GM12878 (cell line): ENCODE data around the gene FXN. TPM values are rescaled to one million over a fixed set of nuclear protein-coding genes. Genes with fewer than 3 reads are reported as not detected.

Experiments used
- ATAC-seq: fragments of 200-7000 bp; cut with Tn5 transposase; 3 replicates; pipeline ENCODE4 v1.9.1; 2020; ENCODE audit warnings: mild to moderate bottlenecking, moderate library complexity
- BruUV-seq: library from RNA; stranded (reverse); fragments of 400-500 nt; replicated peaks from 2 replicates; lab custom pipeline; 2021; lab: Mats Ljungman, UMichigan
- CTCF ChIA-PET: fragments of 300-600 bp; sonication (Branson Sonifier 250); formaldehyde crosslinking; extraction: SDS; loops from one replicate; lab custom pipeline; 2021; ENCODE audit warnings: inconsistent platforms; lab: Yijun Ruan, JAX
- POLR2A ChIA-PET: fragments of 350-600 bp; formaldehyde crosslinking; extraction: SDS; loops from one replicate; lab custom pipeline; 2021; ENCODE audit warnings: inconsistent platforms; lab: Charles Lee
- RAD21 ChIA-PET: fragments of 300-600 bp; sonication (Branson Sonifier 250); formaldehyde crosslinking; loops from one replicate; lab custom pipeline; 2023; ENCODE audit warnings: antibody characterized with exemption; ENCODE audit not compliant: unreplicated experiment; lab: Charles Lee
- SMC1A ChIA-PET: fragments of 300-600 bp; sonication (Branson Sonifier 250); formaldehyde crosslinking; loops from one replicate; lab custom pipeline; 2023; ENCODE audit not compliant: unreplicated experiment, uncharacterized antibody; lab: Charles Lee
- DNase-seq: peaks from one replicate; pipeline ENCODE4 v3.0.0-alpha.2; 2011; ENCODE audit warnings: low read depth, low spot score
- FAIRE-seq: peaks from 3 replicates; lab custom pipeline; 2011; peaks lifted over from hg19 to GRCh38; lab: Jason Lieb, UNC
- H2AFZ ChIP-seq: 2 replicates; pipeline ENCODE4 v1.6.0; 2011; ENCODE audit warnings: low read depth, low read length, control low read depth; ENCODE audit not compliant: control insufficient read depth
- H3K27ac ChIP-seq: 2 replicates; pipeline ENCODE4 v1.5.1; 2011; ENCODE audit warnings: control low read depth; ENCODE audit not compliant: control insufficient read depth, insufficient read depth
- H3K27me3 ChIP-seq, 2 experiments: replicated peaks in 1 of 2; 2 replicates each; pipeline versions ENCODE4 v1.6.0 to v1.6.1; 2011; ENCODE audit warnings: low read length in 1 of 2; ENCODE audit not compliant: control insufficient read depth in 2 of 2, insufficient read depth in 2 of 2
- H3K36me3 ChIP-seq, 2 experiments: 2 replicates each; pipeline ENCODE4 v1.5.1; 2011; ENCODE audit warnings: low read length in 1 of 2; ENCODE audit not compliant: control insufficient read depth in 2 of 2, insufficient read depth in 2 of 2
- H3K4me1 ChIP-seq: 2 replicates; pipeline ENCODE4 v1.6.1; 2011; ENCODE audit warnings: mild to moderate bottlenecking, low read length, moderate library complexity, mixed read lengths; ENCODE audit not compliant: control insufficient read depth, insufficient read depth
- H3K4me2 ChIP-seq: 2 replicates; pipeline ENCODE4 v1.6.0; 2011; ENCODE audit warnings: control low read depth; ENCODE audit not compliant: control insufficient read depth, insufficient read depth
- H3K4me3 ChIP-seq: fragments of 200-600 bp; sonication (generic); 2 replicates; pipeline ENCODE4 v1.5.1; 2016
- H3K79me2 ChIP-seq: 2 replicates; pipeline ENCODE4 v1.6.0; 2011; ENCODE audit warnings: low read length; ENCODE audit not compliant: control insufficient read depth, insufficient read depth
- H3K9ac ChIP-seq: 2 replicates; pipeline ENCODE4 v1.8.0; 2011; ENCODE audit warnings: low read length, control low read depth, mixed read lengths; ENCODE audit not compliant: control insufficient read depth, insufficient read depth
- H3K9me3 ChIP-seq: replicated peaks from 3 replicates; pipeline ENCODE4 v1.5.1; 2011; ENCODE audit warnings: mild to moderate bottlenecking, low read length; ENCODE audit not compliant: control insufficient read depth, insufficient read depth
- H4K20me1 ChIP-seq: 2 replicates; pipeline ENCODE4 v1.6.0; 2011; ENCODE audit not compliant: control insufficient read depth, insufficient read depth
- EZH2 ChIP-seq: IDR thresholded peaks from 2 replicates; pipeline ENCODE4 v1.6.1; 2012; ENCODE audit warnings: low read depth, mild to moderate bottlenecking, control low read depth, inconsistent platforms, low read length, borderline replicate concordance; ENCODE audit not compliant: control insufficient read depth
- MYC ChIP-seq: IDR thresholded peaks from 2 replicates; pipeline ENCODE4 v1.6.1; 2011; ENCODE audit warnings: mild to moderate bottlenecking, low read length, moderate library complexity, inconsistent platforms; ENCODE audit not compliant: insufficient read depth, insufficient replicate concordance, insufficient read length, severe bottlenecking
- ZBTB11 ChIP-seq: fragments of 450-650 bp; formaldehyde crosslinking; IDR thresholded peaks from 2 replicates; pipeline ENCODE4 v1.5.0; 2022; ENCODE audit warnings: mild to moderate bottlenecking, missing genetic modification characterization
- WGBS: methylation state at CpG from one replicate; pipeline ENCODE4 v1.1.6; 2016; ENCODE audit warnings: low lambda C conversion rate; ENCODE audit not compliant: insufficient replicate concordance, insufficient coverage; ENCODE audit errors: missing lambda C conversion rate; 5-methylcytosine and 5-hydroxymethylcytosine counted together
- in situ Hi-C: fragments of 300-500 bp; cut with MboI; formaldehyde crosslinking; loops from 9 replicates; pipeline ENCODE4 v1.14.3; 2018; ENCODE audit warnings: mixed read lengths
- intact Hi-C: fragments of 100-400 bp; cut with micrococcal nuclease; formaldehyde crosslinking; loops from one replicate; pipeline ENCODE4 v1.14.2; 2022; ENCODE audit not compliant: unreplicated experiment
- polyA plus RNA-seq, 11 experiments: library from polyadenylated mRNA; depleted of rRNA in 4 of 11; unstranded in 6 of 11; stranded (reverse) in 5 of 11; fragments of >200 nt; fragmentation: Nextera tagmentation in 4 of 11; fragmentation: Illumina TruSeq in 1 of 11; extraction: Ambion mirVana in 4 of 11; extraction: Trizol in 1 of 11; gene quantifications; 1 replicate in 1 of 11; 2 replicates in 10 of 11; pipeline versions ENCODE4 v1.2.1 to v1.2.3, GENCODE V29; 2011 to 2016; ENCODE audit warnings: inconsistent platforms in 2 of 11, missing spikeins in 2 of 11, low read depth in 1 of 11
- total RNA-seq, 4 experiments: library from RNA; depleted of rRNA in 3 of 4; stranded (reverse); fragments of >200 nt in 3 of 4; fragmentation: Illumina TruSeq in 1 of 4; extraction: Trizol in 1 of 4; gene quantifications; 2 replicates each; pipeline versions ENCODE4 v1.2.1 to v1.2.3, GENCODE V29; 2013 to 2021

Gene FXN
- total and polyA plus RNA-seq, 10 of the 15 experiments (the other 5 are each of a cell fraction or from before 2014, with no cell fraction given): 7.3 to 78.0 (median 23.2) TPM

DNA sequence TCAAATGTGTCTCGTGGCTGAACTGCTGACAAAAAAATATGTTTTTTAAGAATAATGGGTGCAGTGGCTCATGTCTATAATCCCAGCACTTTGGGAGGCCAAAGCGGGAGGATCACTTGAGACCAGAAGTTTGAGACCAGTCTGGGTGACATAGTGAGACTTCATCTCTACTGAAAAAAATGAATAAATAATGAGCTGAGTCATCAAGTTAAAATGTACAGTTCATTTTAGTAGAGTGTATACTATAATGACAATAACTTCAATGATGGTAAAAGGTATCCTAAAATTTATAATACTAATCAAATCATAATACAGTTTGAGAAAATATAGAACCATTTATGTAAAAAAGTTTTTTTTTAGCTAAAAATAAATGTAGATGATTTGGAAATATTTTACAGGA is 100.6 kb downstream of the FXN start:
- ATAC-seq (no peak), DNase-seq (no peak), FAIRE-seq (no peak)
- in situ Hi-C loops: no loop called here
- WGBS: 25% methylated on average over 2 of the region's 2 CpGs
- no peak overlapping the region for H3K4me3 ChIP-seq
- H3K4me1 ChIP-seq: no peaks in the 10 kb centered on the region
- no peaks in the 10 kb centered on the region for H4K20me1 ChIP-seq
- H3K79me2 ChIP-seq: no peaks in the 10 kb centered on the region
- intact Hi-C loops: no loop called here
- CTCF ChIA-PET: interaction anchor here (1.5 kb wide), 1 partner anchor 49 kb away, joined by 4 read pairs; no protein-coding TSS in a partner anchor
- SMC1A ChIA-PET: interaction anchor here (0.6 to 1.3 kb wide), 2 partner anchors 10 to 100 kb away, joined by 3 read pairs; partner anchors contain the start of gene FXN
- no peaks in the 10 kb centered on the region for H3K9me3 ChIP-seq
- no peak overlapping the region for H3K9ac ChIP-seq
- H3K27ac ChIP-seq: no peak overlapping the region
- RAD21 ChIA-PET: no interaction called here
- POLR2A ChIA-PET: no interaction called here
- no peaks in the 10 kb centered on the region for H3K36me3 ChIP-seq
- H3K27me3 ChIP-seq: no peaks in the 10 kb centered on the region; a peak in 2 of 4 replicates
- no peak overlapping the region for H3K4me2 ChIP-seq
- TF ChIP-seq ZBTB11 (CRISPR knock-in tag) (no peak), EZH2 (no peak)
- BruUV-seq: no TSS peak
- H2AFZ ChIP-seq: no peak overlapping the region

GRCh38 chr9:69136779-69137178 is 101.2 kb downstream of the FXN start:
- Histone ChIP-seq H3K79me2 (no peaks in the 10 kb centered on the region), H3K27ac (no peak overlapping the region), H3K9ac (no peak overlapping the region), H3K36me3 (no peaks in the 10 kb centered on the region), H3K4me3 (no peak overlapping the region), H3K4me1 (no peaks in the 10 kb centered on the region), H2AFZ (no peak overlapping the region), H4K20me1 (no peaks in the 10 kb centered on the region), H3K9me3 (no peaks in the 10 kb centered on the region), H3K27me3 (no peaks in the 10 kb centered on the region; a peak in 1 of 4 replicates), H3K4me2 (no peak overlapping the region)
- DNase-seq: no peak
- POLR2A ChIA-PET: no interaction called here
- TF ChIP-seq MYC: no peak
- CTCF ChIA-PET: interaction anchor here (1.0 to 1.5 kb wide), 2 partner anchors 21 to 50 kb away, joined by 3 to 4 read pairs; no protein-coding TSS in a partner anchor
- BruUV-seq: no TSS peak
- ATAC-seq: no peak
- in situ Hi-C loops: no loop called here
- WGBS: 73% methylated on average over 7 of the region's 7 CpGs
- intact Hi-C loops: no loop called here
- RAD21 ChIA-PET: no interaction called here
- SMC1A ChIA-PET: interaction anchor here (0.6 to 1.3 kb wide), 4 partner anchors 9 to 101 kb away, joined by 3 to 4 read pairs (median 3); partner anchors contain the start of gene FXN
- FAIRE-seq: peak; percentile 31
